Activated T-cell treated with anti-CD3 and anti-CD28 coated beads, Interleukin-2, amount 50 U/mL, for 4 hours (primary cell): Measurements from ENCODE around the gene CFAP77. TPM values are rescaled to one million over a fixed set of nuclear protein-coding genes. Genes with fewer than 3 reads are reported as not detected.

ENCODE experiments used
- ATAC-seq, 2 donors: fragments of 200-7000 bp; cut with Tn5 transposase; one replicate each; pipeline ENCODE4 v1.10.0; 2021
- DNase-seq: peaks from one replicate; pipeline ENCODE4 v3.0.0-alpha.2; 2020
- H3K27me3 Mint-ChIP-seq: one replicate; pipeline ENCODE4 v1.8.0; 2021; ENCODE audit warnings: low read depth, mixed read lengths
- H3K36me3 Mint-ChIP-seq: one replicate; pipeline ENCODE4 v1.8.0; 2022; ENCODE audit warnings: mixed read lengths; ENCODE audit not compliant: insufficient read depth
- H3K4me1 Mint-ChIP-seq: one replicate; pipeline ENCODE4 v1.8.0; 2021; ENCODE audit warnings: low read depth, mixed read lengths
- H3K4me3 Mint-ChIP-seq: one replicate; pipeline ENCODE4 v1.8.0; 2021; ENCODE audit warnings: mild to moderate bottlenecking, moderate library complexity, mixed read lengths
- H3K9me3 Mint-ChIP-seq: one replicate; pipeline ENCODE4 v1.8.0; 2021; ENCODE audit warnings: mixed read lengths
- total RNA-seq, 3 donors: library from RNA; stranded (reverse); gene quantifications; one replicate each; pipeline ENCODE4 v1.2.1, GENCODE V29; 2021

CFAP77 gene
- total RNA-seq, 3 donors from 2014 or later, result not detected

GRCh38 chr9:132502480-132502879 lies 92.5 kb downstream of the CFAP77 start:
- Mint-ChIP-seq H3K36me3 (no peaks in the 10 kb centered on the region), H3K4me3 (no peak overlapping the region), H3K27me3 (peaks cover 20% of the 10 kb centered on the region)

GRCh38 chr9:132503116-132503515 lies 93.1 kb downstream of the CFAP77 start:
- H3K4me3 Mint-ChIP-seq, result no peak overlapping the region
- ATAC-seq, result no peak

More at GRCh38 chr9:132502480-132502879, 92.5 kb downstream of the CFAP77 start:
- H3K4me1 Mint-ChIP-seq, result peaks cover 9% of the 10 kb centered on the region
- DNase-seq (no peak), ATAC-seq (no peak)
- no peaks in the 10 kb centered on the region for H3K9me3 Mint-ChIP-seq

GRCh38 chr9:132504488-132504887 lies 94.5 kb downstream of the CFAP77 start:
- Mint-ChIP-seq H3K4me3 (no peak overlapping the region), H3K4me1 (peaks cover 13% of the 10 kb centered on the region), H3K27me3 (peaks cover 20% of the 10 kb centered on the region), H3K9me3 (no peaks in the 10 kb centered on the region), H3K36me3 (no peaks in the 10 kb centered on the region)
- ATAC-seq, result no peak
- DNase-seq, result no peak

More at GRCh38 chr9:132503116-132503515, 93.1 kb downstream of the CFAP77 start:
- Mint-ChIP-seq H3K27me3 (peaks cover 20% of the 10 kb centered on the region), H3K4me1 (peaks cover 13% of the 10 kb centered on the region), H3K36me3 (no peaks in the 10 kb centered on the region), H3K9me3 (no peaks in the 10 kb centered on the region)
- DNase-seq, result no peak

GRCh38 chr9:132505991-132506655 lies 96.1 kb downstream of the CFAP77 start:
- no peaks in the 10 kb centered on the region for H3K9me3 Mint-ChIP-seq
- no peak overlapping the region for H3K4me3 Mint-ChIP-seq
- DNase-seq (no peak), ATAC-seq (no peak)
- H3K36me3 Mint-ChIP-seq, result no peaks in the 10 kb centered on the region
- peaks cover 13% of the 10 kb centered on the region for H3K4me1 Mint-ChIP-seq
- H3K27me3 Mint-ChIP-seq, result peaks cover 20% of the 10 kb centered on the region

- no peaks in the 10 kb centered on the region for H3K36me3 Mint-ChIP-seq
- no peaks in the 10 kb centered on the region for H3K9me3 Mint-ChIP-seq
- H3K4me3 Mint-ChIP-seq, result no peak overlapping the region
- DNase-seq, result no peak
- H3K4me1 Mint-ChIP-seq, result peaks cover 13% of the 10 kb centered on the region
- no peak for ATAC-seq
- peaks cover 20% of the 10 kb centered on the region for H3K27me3 Mint-ChIP-seq
These were observed 97.1 kb downstream of the CFAP77 start for GRCh38 chr9:132506977-132507669.

GRCh38 chr9:132507670-132508469 lies 97.9 kb downstream of the CFAP77 start:
- Mint-ChIP-seq H3K4me3 (no peak overlapping the region), H3K27me3 (peaks cover 16% of the 10 kb centered on the region), H3K4me1 (peaks cover 13% of the 10 kb centered on the region), H3K9me3 (no peaks in the 10 kb centered on the region), H3K36me3 (no peaks in the 10 kb centered on the region)
- ATAC-seq, result peak; percentile 67 to 74
- peak; percentile 61 for DNase-seq

GRCh38 chr9:132509928-132510874 lies 100.2 kb downstream of the CFAP77 start:
- DNase-seq (no peak), ATAC-seq (no peak)
- peaks cover 13% of the 10 kb centered on the region for H3K4me1 Mint-ChIP-seq
- H3K4me3 Mint-ChIP-seq, result no peak overlapping the region
- H3K9me3 Mint-ChIP-seq, result no peaks in the 10 kb centered on the region
- no peaks in the 10 kb centered on the region for H3K36me3 Mint-ChIP-seq
- H3K27me3 Mint-ChIP-seq, result peaks cover 16% of the 10 kb centered on the region

GRCh38 chr9:132511191-132511999 lies 101.4 kb downstream of the CFAP77 start:
- no peak overlapping the region for H3K4me3 Mint-ChIP-seq
- no peak for ATAC-seq
- H3K36me3 Mint-ChIP-seq, result no peaks in the 10 kb centered on the region
- no peaks in the 10 kb centered on the region for H3K9me3 Mint-ChIP-seq
- no peak for DNase-seq
- peaks cover 13% of the 10 kb centered on the region for H3K4me1 Mint-ChIP-seq
- peaks cover 11% of the 10 kb centered on the region for H3K27me3 Mint-ChIP-seq

GRCh38 chr9:132513416-132513815 lies 103.4 kb downstream of the CFAP77 start:
- Mint-ChIP-seq H3K36me3 (no peaks in the 10 kb centered on the region), H3K4me3 (no peak overlapping the region), H3K27me3 (peaks cover 11% of the 10 kb centered on the region), H3K4me1 (no peaks in the 10 kb centered on the region), H3K9me3 (no peaks in the 10 kb centered on the region)
- ATAC-seq, result no peak
- DNase-seq, result no peak

GRCh38 chr9:132514011-132514744 lies 104.2 kb downstream of the CFAP77 start:
- H3K27me3 Mint-ChIP-seq, result peaks cover 11% of the 10 kb centered on the region
- no peak for ATAC-seq
- no peak for DNase-seq
- H3K4me3 Mint-ChIP-seq, result no peak overlapping the region
- H3K4me1 Mint-ChIP-seq, result no peaks in the 10 kb centered on the region
- no peaks in the 10 kb centered on the region for H3K36me3 Mint-ChIP-seq
- no peaks in the 10 kb centered on the region for H3K9me3 Mint-ChIP-seq

- H3K9me3 Mint-ChIP-seq, result no peaks in the 10 kb centered on the region
- H3K36me3 Mint-ChIP-seq, result no peaks in the 10 kb centered on the region
- ATAC-seq (no peak), DNase-seq (no peak)
- H3K27me3 Mint-ChIP-seq, result peaks cover 11% of the 10 kb centered on the region
- no peaks in the 10 kb centered on the region for H3K4me1 Mint-ChIP-seq
- no peak overlapping the region for H3K4me3 Mint-ChIP-seq
These were observed 104.8 kb downstream of the CFAP77 start for GRCh38 chr9:132514821-132515220.

- DNase-seq (no peak), ATAC-seq (no peak)
- no peaks in the 10 kb centered on the region for H3K4me1 Mint-ChIP-seq
These were observed 106.3 kb downstream of the CFAP77 start for GRCh38 chr9:132516301-132516700.

More at GRCh38 chr9:132516301-132516700, 106.3 kb downstream of the CFAP77 start:
- Mint-ChIP-seq H3K27me3 (peaks cover 16% of the 10 kb centered on the region), H3K9me3 (no peaks in the 10 kb centered on the region), H3K36me3 (no peaks in the 10 kb centered on the region), H3K4me3 (no peak overlapping the region)
